NB4 (cell line): ENCODE results near the gene STXBP2.

ENCODE experiments used
- DNase-seq: peaks from one replicate; pipeline ENCODE4 v3.0.0; 2010; ENCODE audit warnings: low read depth
- H3K4me3 ChIP-seq: one replicate; pipeline ENCODE4 v1.5.1; 2011; ENCODE audit warnings: mild to moderate bottlenecking, low read depth, low read length, moderate library complexity
- CTCF ChIP-seq: IDR thresholded peaks from one replicate; pipeline ENCODE4 v1.5.1; 2012; ENCODE audit warnings: low read depth, low read length
- MAX ChIP-seq: IDR thresholded peaks from 2 replicates; pipeline ENCODE4 v1.6.1; 2011; ENCODE audit warnings: low read depth, low read length
- MYC ChIP-seq: IDR thresholded peaks from 2 replicates; pipeline ENCODE4 v1.6.1; 2011; ENCODE audit warnings: low read depth, low read length
- POLR2A ChIP-seq: IDR thresholded peaks from 2 replicates; pipeline ENCODE4 v1.6.1; 2011; ENCODE audit warnings: mild to moderate bottlenecking; ENCODE audit not compliant: insufficient read length; ENCODE audit errors: extremely low read depth

STXBP2 gene

GRCh38 chr19:7646426-7646700 lies 9.5 kb downstream of the STXBP2 start:
- TF ChIP-seq CTCF (no peak), MAX (no peak), POLR2A (no peak), MYC (no peak)
- no peak for DNase-seq
- no peak overlapping the region for H3K4me3 ChIP-seq

GRCh38 chr19:7647156-7647555 lies 10.2 kb downstream of the STXBP2 start:
- DNase-seq, result no peak
- TF ChIP-seq CTCF (no peak), MYC (no peak), MAX (no peak), POLR2A (no peak)
- H3K4me3 ChIP-seq, result no peak overlapping the region

GRCh38 chr19:7648265-7649014 lies 11.5 kb downstream of the STXBP2 start:
- TF ChIP-seq POLR2A (no peak), CTCF (no peak), MAX (no peak), MYC (no peak)
- DNase-seq, result no peak
- H3K4me3 ChIP-seq, result no peak overlapping the region

GRCh38 chr19:7650148-7650547 lies 13.2 kb downstream of the STXBP2 start:
- no peak for DNase-seq
- H3K4me3 ChIP-seq, result no peak overlapping the region
- TF ChIP-seq POLR2A (no peak), MYC (no peak), CTCF (no peak), MAX (no peak)

GRCh38 chr19:7652061-7652641 lies 15.2 kb downstream of the STXBP2 start:
- peak; percentile 69 for TF ChIP-seq MAX
- peak; percentile 82 for TF ChIP-seq MYC
- no peak for TF ChIP-seq POLR2A
- TF ChIP-seq CTCF, result peak; percentile 97
- no peak overlapping the region for H3K4me3 ChIP-seq
- DNase-seq, result peak; percentile 99
